OCI-M1 (cell line): ENCODE data around the gene CD44.

Experiments
- DNase-seq: peaks from one replicate; lab custom pipeline; 2025; lab: John Stamatoyannopoulos, UW

The CD44 gene

DNA sequence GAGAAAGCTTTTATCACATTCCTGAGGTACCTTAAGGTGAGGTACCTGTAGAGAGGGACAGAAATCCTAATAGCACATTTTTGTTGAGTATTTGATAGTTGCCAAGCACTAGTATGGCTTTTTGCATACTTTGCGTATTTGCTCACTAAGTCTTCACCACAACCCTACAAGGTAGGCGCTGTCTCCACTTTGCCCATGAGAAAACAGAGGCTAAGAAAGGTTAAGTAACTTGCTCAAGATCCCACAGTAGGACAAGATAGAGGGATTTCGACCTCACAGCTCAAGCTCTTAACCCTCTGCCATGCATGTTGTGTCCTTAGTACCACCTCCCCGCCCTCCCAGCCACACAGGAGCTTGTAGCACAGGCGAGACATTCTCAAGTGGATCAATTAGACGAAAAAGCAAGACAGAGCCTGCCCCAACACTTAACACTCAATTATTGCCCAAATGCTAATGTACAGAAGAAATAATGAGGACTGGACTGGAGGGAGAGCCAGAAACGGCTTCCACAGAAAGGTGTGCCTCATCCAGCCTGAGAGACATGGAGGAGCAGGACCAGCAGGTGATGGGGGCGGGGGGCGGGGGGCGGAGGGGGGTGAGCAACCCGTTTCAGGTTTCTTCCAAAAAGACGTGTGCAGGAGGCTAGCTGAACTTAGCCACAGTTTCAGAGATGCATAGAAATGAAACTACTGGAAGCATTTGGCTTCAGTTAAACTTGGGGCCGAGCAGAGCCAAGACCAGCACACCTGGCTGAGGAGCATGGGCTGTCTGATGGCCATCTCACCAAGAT lies 26.7 kb upstream of the CD44 start:
- no peak for DNase-seq

DNA sequence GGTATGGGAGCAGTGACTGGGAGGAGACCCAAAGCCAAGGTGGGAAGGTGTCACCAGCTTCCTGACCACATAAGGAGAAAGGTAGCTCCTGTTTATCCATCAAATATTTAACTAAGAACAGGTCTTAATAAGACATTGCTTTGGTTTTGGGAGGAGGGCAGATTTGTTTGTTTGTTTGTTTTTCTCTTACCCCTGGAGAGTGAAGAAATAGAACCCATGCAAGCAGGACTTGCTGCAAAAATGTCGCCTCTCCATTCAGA lies 26.2 kb upstream of the CD44 start:
- no peak for DNase-seq

DNA sequence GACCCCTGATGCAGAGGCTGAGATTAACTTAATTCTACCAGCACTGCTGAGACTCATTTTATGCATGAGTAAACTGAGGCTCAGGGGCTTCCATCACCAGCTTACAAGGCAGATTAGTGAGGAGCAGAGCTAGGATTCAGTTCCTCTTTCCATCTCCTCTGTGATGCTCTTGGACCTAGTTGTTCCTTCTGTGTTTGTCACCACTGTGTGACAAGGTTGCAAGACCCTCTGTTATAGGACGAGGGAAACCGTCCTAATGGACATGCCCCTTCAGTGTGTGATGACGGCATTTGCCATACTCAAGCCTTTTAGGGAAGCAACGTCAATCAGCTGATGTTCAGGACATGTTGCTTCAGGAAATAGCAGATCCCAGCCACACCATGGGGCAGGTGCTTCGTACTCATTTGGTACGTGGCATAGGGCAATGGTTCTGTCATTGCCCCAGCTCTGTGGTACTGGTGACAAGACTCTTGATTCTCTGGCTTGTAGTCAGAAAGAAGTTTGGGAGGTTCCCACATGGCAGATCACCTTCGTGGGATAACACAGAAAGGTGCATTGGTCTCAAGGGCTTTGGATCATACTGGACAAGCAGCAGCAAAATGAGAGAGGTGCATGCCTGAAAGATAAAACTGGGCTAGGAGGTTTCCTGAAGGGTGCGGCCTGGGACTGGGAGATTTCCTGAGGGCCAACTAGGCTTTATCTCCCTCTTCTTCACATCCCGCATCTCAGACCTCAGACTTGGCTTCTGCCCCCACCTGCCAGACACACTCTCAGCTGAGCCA lies 23.9 kb upstream of the CD44 start:
- no peak for DNase-seq

DNA sequence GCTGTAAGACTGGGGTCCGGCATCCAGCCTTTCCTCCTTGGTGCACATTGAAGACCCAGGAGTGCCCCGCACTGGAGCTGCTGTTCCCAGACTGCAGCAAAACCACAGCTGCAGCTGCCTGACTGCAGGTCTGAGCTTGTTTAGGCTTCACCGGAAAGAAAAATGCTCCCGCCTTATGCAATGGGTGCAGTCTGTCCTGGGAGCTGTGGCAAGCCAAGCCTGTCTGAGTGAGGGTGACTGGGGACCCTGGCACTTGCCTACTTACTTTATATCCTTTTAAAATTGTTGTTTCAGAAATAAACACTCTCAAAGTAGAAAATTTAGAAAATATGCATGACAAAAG lies 23.3 kb upstream of the CD44 start:
- no peak for DNase-seq

DNA sequence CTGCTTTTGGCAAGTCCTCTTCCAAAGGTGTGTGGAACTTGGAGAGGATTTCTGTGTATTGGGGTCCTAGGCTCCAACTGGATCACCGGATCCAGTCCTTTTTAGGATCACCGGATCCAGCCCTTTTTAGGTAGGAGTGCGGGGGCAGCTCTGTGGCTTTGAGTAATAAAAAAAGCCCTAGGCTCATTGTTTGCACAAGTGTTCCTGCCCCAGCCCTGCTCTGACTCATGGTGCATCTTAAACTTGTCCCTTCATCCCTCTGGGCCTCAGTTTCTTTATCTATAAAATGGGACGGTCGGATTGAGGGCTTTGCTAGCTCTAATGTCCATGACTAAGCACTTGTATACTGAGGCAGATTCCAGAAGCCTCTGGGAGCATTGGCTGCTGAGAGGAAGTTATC lies 22.7 kb upstream of the CD44 start:
- DNase-seq: no peak

DNA sequence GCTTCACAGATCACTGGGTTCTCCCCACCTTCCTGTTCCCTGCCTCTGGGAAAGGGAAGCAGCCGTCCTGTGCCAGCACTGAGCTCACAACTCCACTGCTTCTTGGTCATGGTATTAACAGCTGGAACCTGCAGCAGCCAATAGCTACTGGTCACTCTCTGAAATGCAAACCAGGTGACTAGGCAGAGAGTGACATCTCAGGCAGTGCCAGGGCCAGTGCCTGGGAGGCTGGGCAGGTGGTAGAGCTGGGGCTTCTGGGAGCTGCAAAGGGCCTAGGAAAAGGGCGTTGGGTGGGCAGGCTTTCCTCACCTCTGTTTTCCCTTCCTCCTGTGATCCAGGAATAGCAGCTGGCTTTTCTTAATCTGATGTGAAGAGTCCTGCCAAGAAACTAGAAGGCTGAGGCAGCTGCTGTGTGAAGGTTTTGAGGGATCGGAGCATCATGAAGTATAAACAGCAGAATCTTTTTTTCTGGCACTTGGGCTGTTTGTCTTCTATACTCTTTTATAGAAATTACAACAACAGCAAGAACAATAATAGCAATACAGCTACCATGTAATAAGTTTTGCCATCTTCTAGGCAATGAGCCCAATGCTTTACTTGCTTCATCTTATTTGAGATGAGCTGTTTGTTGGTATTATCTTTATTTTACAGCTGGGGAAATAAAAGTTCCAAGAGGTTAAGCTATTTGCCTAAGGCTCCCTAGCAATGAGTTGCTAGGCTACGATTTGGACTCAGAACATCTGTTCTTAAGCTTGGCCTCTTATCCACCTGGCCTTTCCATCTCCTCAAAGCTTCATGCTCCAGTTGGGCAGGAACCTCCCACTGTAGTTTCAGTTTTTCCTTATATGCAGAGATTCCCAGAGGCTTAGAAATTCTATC lies 22.0 kb upstream of the CD44 start:
- DNase-seq: no peak

DNA sequence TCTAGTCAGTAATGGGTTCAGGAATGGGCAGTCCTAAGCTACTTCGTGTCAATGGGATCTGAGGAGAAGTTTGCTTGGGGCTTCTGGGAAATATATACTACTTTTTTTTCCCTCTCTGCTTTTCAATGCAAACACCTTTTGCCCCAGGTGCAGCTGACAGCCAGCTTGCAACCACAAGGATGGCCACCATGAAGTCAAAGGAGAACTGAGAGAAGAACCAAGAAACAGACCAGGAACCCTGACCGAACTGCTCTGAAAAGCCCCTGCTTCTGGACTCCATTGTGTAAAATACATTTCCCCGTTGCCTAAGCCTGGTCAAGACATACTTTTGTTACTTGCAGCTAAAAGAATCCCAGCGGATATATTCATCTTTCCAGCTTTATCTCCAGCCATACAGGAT lies 20.1 kb upstream of the CD44 start:
- no peak for DNase-seq

DNA sequence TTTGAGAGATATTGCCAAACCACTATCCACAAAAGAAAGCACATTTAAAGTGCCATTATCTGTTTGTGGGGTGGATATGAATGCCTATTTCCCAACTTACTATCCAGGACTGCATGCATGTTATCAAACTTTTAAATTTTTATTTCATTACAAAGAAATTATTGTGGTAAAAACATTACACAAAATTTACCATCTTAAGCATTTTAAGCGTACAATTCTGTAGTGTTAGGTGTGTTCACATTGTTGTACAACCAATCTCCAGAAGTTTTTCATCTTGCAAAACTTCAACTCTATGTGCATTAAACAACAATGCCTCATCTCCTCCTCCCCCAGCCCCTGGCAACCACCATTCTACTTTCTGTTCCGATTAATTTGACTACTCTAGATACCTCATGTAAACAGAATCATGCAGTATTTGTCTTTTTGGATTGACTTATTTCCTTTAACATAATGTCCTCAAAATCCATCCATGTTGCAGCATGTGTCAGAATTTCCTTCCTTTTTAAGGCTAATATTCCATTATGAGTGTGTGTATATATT lies 17.6 kb upstream of the CD44 start:
- DNase-seq: peak; percentile 18

DNA sequence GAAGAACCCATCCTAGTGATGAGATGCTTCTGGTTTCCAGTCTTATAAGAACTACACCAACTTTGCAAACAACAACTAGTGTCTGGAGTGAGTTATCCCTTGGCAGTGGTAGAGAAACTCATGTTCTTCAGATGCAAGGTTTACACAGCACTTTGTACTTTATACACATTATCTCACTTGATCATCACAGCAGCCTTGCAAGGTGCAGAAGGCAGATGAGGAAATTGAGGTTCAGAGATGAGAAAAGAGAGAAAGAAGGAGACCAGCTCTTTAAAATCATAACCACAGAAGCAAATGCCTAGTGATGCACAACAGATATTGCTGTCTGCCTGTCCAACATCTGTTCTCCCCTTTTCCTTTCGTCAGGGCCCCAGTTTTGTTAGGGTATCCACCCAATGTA lies 16.7 kb upstream of the CD44 start:
- DNase-seq: no peak

DNA sequence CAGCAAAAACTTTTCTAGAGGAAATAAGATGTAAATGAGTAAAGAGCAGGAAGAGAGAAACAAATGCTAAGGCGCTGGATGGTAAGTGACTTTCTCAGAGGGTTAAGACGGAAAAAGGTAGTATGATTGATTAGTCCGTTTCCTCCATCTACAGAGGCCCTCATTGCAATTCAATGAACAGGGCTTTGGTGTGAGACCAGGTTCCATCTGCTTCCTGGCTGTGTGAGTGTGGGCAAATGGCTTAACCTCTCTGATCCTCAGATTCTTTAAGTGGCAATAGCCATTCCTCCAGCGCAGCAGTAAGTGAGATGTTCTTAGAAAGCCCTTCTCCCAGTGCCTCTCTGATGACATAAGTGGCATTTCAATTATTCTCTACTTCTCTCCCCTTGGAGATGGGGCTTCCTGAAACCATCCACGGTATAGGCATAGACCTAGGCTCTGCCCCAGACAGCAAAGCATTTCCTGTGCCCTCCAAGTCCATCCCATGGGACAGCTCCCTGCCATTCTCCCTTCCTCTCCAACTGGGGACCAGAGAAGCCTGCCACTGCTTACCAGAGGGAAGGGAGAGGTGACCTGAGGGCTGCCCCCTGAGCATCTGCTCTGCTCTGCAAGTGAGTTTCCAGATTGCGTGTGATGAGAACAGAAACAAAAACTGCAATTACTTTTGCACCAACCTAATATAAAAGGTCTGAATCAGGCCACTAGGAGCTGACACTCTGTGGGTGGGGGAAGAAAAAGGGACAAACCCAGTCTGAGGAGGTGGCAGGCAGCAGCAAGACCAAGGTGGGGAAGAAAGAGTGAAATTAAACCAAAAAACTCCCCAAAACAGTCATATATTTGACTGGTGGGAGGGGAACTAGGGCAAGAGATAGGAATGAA lies 12.7 kb upstream of the CD44 start:
- DNase-seq: no peak

DNA sequence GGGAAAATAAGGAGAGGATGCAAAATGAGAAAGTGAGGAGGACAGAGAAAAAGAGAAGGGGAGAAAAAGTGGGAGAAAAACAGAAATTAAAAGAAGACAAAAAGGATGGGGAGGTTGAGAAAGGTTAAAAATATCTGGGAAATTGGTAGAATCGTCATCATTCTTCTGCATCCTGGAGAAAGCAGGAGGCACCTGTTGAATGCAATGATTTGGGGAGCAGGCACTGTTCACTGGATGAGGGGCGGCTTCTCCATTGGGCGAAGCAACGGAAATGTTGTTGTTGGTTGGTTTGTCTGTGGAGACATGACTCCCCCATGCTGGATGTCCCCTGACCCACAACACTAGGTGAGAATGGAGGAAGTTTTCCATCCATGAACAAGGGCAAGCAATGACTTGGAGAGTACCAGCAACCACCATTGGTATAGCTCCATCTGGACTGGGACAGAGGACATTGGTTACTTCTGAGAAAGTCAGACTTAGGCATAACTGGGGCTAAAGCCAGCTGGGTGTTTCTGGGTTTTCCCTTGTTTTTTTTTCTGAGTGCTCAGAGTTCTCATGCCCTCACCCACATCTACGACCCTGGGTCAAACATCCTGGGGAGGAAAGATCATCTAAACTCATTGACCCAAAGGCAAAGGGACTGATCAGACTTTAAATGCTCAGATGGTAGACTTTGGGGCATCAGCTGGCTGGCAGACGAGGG lies 11.9 kb upstream of the CD44 start:
- no peak for DNase-seq

DNA sequence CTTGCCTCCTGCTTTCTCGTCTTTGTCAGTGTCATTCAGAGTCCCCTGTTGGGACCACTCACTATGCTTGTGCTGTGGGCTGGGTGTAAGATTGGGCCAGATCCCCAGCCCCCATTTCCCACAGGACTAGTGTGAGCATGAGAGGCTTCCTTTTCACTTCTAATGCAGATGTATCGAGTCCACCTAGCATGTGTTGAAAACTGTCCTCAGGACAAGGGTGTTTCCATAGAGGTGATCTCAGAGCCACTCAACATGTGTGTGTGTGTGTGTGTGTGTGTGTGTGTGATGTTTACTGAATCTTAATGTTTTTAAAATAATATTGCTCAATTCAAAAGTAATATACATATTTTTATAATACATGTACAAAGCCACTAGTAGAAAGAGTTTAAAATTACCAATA lies 11.4 kb upstream of the CD44 start:
- no peak for DNase-seq

DNA sequence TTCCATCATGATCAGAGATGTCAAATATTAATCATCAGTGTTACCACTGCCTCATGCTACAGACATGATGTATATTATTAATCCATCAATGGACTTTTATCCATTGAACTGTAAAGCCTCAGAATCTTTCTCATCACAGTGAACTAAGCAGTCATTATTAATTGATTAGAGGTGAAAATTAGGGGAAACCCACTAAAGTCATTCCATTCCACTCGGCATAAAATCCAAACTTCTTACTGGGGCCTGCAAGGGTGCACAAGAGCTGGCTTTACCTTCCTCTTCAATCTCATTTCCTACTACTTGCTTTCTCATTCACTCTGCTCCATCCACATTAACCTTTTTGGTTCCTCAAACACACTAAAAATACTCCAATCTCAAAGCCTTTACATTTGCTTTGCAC lies 7.9 kb upstream of the CD44 start:
- DNase-seq: no peak

DNA sequence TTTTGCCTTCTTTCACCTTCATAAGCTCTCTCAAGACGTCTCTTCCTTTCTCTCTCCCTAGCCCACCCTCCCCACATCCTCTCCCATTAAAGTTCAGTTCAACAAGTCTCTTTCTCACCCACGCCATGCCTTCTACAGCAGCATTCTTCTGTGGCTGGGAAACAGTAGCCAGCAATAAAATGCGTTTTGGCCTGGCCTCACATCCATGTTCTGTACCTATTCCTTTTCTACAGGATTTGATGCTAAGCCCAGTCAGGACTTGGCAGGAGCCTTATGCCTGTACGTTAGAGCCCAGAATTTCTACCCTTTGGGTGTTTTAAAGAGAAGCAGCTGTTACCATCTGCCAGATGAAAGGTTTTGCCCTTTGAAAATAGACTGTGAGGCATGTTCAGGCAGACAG lies 7.1 kb upstream of the CD44 start:
- no peak for DNase-seq

DNA sequence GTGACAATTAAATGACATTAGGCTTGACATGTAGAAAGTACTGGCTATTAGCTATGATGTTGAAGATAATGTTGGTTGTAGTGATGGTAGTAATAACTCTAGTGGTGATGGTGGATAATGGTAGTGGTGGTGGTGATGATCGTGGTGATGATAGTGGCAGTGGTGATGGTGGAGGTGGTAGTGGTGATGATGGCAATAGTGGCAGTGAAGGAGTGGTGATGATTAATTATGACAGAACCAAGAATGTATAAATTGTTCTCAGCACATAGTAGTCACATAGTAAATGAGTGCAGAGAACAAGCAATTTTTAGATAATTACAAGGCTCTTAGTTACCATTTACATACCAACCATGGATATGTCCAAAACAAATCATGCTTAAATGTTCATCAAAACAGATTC lies 5.3 kb upstream of the CD44 start:
- DNase-seq: no peak

DNA sequence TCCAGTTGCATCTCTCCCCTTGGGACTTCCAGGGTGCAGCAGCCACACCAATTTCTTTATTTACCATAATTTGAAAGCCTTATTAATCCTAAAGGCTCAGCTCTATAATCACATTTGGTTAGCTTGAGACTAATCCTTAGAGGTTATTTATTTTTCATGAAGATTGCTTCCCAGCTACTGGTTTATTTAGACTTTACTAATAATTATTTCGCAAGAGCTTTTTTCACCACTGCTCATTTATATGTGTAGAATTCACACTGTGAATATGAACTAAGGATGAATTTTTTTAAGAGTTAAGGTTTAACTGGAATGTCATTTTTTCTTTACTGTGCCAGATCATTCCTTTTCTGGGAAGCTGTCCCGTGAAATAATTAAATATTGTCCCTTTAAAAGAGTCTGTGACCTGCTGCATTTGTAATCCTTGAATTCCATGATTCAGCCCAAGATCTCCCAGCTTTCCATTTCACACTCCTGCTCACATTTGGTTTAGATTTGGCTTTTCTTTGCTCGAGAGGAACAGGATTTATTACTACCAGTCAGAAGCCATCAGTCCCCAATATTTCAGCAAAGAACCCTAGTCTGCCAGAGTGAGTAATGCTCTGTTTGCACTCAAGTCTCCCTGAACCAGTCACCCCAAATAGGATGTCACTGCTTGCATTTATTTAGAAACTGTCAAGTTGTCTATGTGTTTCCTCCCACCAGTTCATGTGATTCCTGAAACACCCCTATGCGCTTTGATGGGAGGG lies 4.4 kb upstream of the CD44 start:
- DNase-seq: no peak

DNA sequence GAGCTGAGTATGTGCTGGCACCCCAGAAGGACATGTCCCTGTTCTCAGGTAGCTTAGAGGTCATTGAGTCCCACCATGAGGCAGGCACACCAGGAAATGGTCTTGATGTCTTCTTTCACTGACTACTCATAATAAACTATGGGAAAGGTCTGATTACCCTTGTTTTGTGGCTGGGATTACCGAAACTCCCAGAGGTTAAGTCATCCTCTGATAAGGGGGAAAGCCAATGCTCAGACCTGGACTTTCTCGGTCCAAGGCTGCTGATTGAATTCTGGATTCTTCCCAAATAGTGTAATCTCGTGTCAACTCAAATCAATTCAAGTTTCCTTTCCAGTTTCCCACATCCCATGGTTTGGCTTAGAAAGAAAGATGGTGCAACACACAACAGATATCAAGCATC lies 3.7 kb upstream of the CD44 start:
- no peak for DNase-seq

DNA sequence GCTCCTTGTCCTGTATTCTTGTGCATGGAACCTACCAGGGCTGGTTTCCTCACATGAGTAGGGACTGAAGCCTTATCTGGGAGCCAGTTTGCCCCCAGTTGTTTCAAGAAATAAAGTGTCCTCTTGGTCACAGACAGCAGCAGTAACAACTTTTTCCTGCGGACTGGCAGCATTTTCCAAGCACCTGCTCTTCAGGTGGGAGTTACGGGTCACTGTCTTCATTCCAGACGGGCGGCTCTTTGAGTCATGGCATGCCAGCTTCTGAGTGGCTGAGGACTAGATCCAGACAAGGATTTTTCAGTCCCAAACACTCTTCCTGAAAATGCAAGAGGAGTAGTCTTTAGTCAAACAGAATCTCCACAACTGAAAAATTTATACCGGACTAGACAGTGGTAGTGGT lies 2.7 kb upstream of the CD44 start:
- no peak for DNase-seq

DNA sequence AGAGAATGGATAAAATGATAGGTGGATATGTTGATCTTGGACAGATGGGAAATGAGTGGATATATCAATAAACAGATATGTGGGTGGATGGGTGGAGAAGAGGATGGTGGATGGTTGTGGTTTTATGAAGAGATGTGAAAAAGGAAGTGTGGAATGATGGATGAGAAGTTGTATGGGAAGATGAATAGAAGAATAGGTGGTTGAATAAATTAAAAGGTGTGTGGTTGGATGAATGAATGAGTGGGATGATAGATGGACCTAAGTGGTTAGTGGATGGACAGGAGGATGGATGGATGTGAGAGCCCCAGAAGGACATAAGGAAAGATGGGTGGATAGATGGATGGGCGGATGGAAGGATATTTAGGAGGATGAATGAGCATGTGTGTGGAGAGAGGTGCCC lies 913 bp upstream of the CD44 start:
- DNase-seq: no peak

DNA sequence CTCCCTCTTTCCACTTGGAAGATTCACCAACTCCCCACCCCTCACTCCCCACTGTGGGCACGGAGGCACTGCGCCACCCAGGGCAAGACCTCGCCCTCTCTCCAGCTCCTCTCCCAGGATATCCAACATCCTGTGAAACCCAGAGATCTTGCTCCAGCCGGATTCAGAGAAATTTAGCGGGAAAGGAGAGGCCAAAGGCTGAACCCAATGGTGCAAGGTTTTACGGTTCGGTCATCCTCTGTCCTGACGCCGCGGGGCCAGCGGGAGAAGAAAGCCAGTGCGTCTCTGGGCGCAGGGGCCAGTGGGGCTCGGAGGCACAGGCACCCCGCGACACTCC lies 397 bp upstream of the CD44 start:
- DNase-seq: no peak
